ENCODE data around the gene FAM149B1. TPM values are rescaled to one million over a fixed set of nuclear protein-coding genes. Genes with fewer than 3 reads are reported as not detected.
A peak's percentile ranks its signal among the peaks of the same experiment; 100 is the strongest.
"Not testable (repeated sequence)": the region's sequence is repeated elsewhere in the genome, so short reads cannot be mapped to it uniquely, and the experiment has no call there.

The FAM149B1 gene
- total RNA-seq, 1 experiment from 2014 or later, result 26.6 TPM

GRCh38 chr10:73225518-73225917, 57.6 kb downstream of the FAM149B1 start:
- DNase-seq (ENCODE audit: low spot score), result no peak
- in situ Hi-C loops (cut with HindIII; ENCODE audit: low sequenced_read_pairs), result no loop called here

GRCh38 chr10:73226663-73227062, 58.7 kb downstream of the FAM149B1 start:
- in situ Hi-C loops (cut with HindIII; ENCODE audit: low sequenced_read_pairs), result no loop called here

GRCh38 chr10:73228247-73228646, 60.3 kb downstream of the FAM149B1 start:
- in situ Hi-C loops (cut with HindIII; ENCODE audit: low sequenced_read_pairs), result no loop called here
- no peak for DNase-seq (ENCODE audit: low spot score)

More at GRCh38 chr10:73226663-73227062, 58.7 kb downstream of the FAM149B1 start:
- DNase-seq (ENCODE audit: low spot score), result no peak

GRCh38 chr10:73229567-73229966, 61.6 kb downstream of the FAM149B1 start:
- DNase-seq (ENCODE audit: low spot score), result no peak
- in situ Hi-C loops (cut with HindIII; ENCODE audit: low sequenced_read_pairs), result no loop called here

- DNase-seq (ENCODE audit: low spot score), result peak; percentile 14
- in situ Hi-C loops (cut with HindIII; ENCODE audit: low sequenced_read_pairs), result no loop called here
These were observed 65.0 kb downstream of the FAM149B1 start for GRCh38 chr10:73232887-73233286.

- in situ Hi-C loops (cut with HindIII; ENCODE audit: low sequenced_read_pairs), result no loop called here
- no peak for DNase-seq (ENCODE audit: low spot score)
These were observed 66.0 kb downstream of the FAM149B1 start for GRCh38 chr10:73233883-73234282.

- in situ Hi-C loops (cut with HindIII; ENCODE audit: low sequenced_read_pairs), result no loop called here
- no peak for DNase-seq (ENCODE audit: low spot score)
These were observed 66.8 kb downstream of the FAM149B1 start for GRCh38 chr10:73234695-73235094.

GRCh38 chr10:73238990-73239566, 71.2 kb downstream of the FAM149B1 start:
- in situ Hi-C loops (cut with HindIII; ENCODE audit: low sequenced_read_pairs), result no loop called here
- DNase-seq (ENCODE audit: low spot score), result no peak

- in situ Hi-C loops (cut with HindIII; ENCODE audit: low sequenced_read_pairs), result no loop called here
- no peak for DNase-seq (ENCODE audit: low spot score)
These were observed 72.0 kb downstream of the FAM149B1 start for GRCh38 chr10:73239908-73240307.

- DNase-seq (ENCODE audit: low spot score), result no peak
- in situ Hi-C loops (cut with HindIII; ENCODE audit: low sequenced_read_pairs), result no loop called here
These were observed 77.1 kb downstream of the FAM149B1 start for GRCh38 chr10:73244866-73245477.

GRCh38 chr10:73246322-73246645, 78.4 kb downstream of the FAM149B1 start:
- in situ Hi-C loops (cut with HindIII; ENCODE audit: low sequenced_read_pairs), result no loop called here

GRCh38 chr10:73246646-73247508, 79.0 kb downstream of the FAM149B1 start, which contains the start of gene DNAJC9:
Gene DNAJC9 (minus strand): TSS chr10:73247255. CDS start chr10:73247189, 66 bp downstream.
- in situ Hi-C loops (cut with HindIII; ENCODE audit: low sequenced_read_pairs), result no loop called here
- DNase-seq (ENCODE audit: low spot score), result peak; percentile 90

More at GRCh38 chr10:73246322-73246645, 78.4 kb downstream of the FAM149B1 start:
- no peak for DNase-seq (ENCODE audit: low spot score)

GRCh38 chr10:73247509-73248258, 79.8 kb downstream of the FAM149B1 start:
- in situ Hi-C loops (cut with HindIII; ENCODE audit: low sequenced_read_pairs), result no loop called here
- DNase-seq (ENCODE audit: low spot score), result no peak

- in situ Hi-C loops (cut with HindIII; ENCODE audit: low sequenced_read_pairs), result no loop called here
- no peak for DNase-seq (ENCODE audit: low spot score)
These were observed 80.4 kb downstream of the FAM149B1 start for GRCh38 chr10:73248259-73248724.

GRCh38 chr10:73251683-73252444, 83.9 kb downstream of the FAM149B1 start:
- in situ Hi-C loops (cut with HindIII; ENCODE audit: low sequenced_read_pairs), result no loop called here
- no peak for DNase-seq (ENCODE audit: low spot score)

GRCh38 chr10:73252445-73253224, 84.7 kb downstream of the FAM149B1 start, which contains the start of gene MRPS16:
Gene MRPS16 (minus strand): TSS chr10:73252644. CDS start chr10:73252482, 162 bp downstream.
- in situ Hi-C loops (cut with HindIII; ENCODE audit: low sequenced_read_pairs), result no loop called here
- peak; percentile 97 for DNase-seq (ENCODE audit: low spot score)

- DNase-seq (ENCODE audit: low spot score), result peak; percentile 12
- in situ Hi-C loops (cut with HindIII; ENCODE audit: low sequenced_read_pairs), result no loop called here
These were observed 85.3 kb downstream of the FAM149B1 start for GRCh38 chr10:73253225-73253555.

- in situ Hi-C loops (cut with HindIII; ENCODE audit: low sequenced_read_pairs); DNase-seq (ENCODE audit: low spot score): not testable (repeated sequence)
These were observed 90.7 kb downstream of the FAM149B1 start for GRCh38 chr10:73258612-73259011.

Data from G401 (cell line).